ENCODE results near the gene CPLANE1.
"Not testable (repeated sequence)": the region's sequence is repeated elsewhere in the genome, so short reads cannot be mapped to it uniquely, and the experiment has no call there.

The CPLANE1 gene

DNA sequence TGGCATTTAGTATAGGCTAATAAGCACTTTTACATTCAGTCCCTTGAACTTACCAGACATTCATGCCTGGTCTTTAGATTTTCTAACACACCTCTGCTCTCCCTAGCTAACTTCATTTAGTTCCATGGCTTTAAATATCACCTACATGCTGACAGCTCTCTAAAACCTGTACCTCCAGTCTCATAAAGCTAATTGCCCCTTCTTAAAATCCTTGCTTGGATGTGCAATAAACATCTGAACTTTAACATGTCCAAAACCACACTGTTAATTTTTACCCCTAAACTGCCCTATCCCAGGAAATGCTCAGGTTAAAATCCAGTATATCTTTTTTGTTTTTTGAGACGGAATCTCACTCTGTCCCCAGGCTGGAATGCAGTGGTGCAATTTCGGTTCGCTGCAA is 139.8 kb downstream of the CPLANE1 start:
- H3K4me3 ChIP-seq (ENCODE audit: low read length): no peak overlapping the region
- H3K27me3 ChIP-seq (ENCODE audit: control insufficient read depth, insufficient read depth, low read length): no peaks in the 10 kb centered on the region
- no peak overlapping the region for H3K27ac ChIP-seq (ENCODE audit: low read depth, low read length)
- no peak overlapping the region for H3K9ac ChIP-seq (ENCODE audit: low read length)
- H3K36me3 ChIP-seq (ENCODE audit: control insufficient read depth, insufficient read depth, low read length): peaks cover 5% of the 10 kb centered on the region
- H3K4me1 ChIP-seq (ENCODE audit: control insufficient read depth, insufficient read depth, low read length): no peaks in the 10 kb centered on the region

DNA sequence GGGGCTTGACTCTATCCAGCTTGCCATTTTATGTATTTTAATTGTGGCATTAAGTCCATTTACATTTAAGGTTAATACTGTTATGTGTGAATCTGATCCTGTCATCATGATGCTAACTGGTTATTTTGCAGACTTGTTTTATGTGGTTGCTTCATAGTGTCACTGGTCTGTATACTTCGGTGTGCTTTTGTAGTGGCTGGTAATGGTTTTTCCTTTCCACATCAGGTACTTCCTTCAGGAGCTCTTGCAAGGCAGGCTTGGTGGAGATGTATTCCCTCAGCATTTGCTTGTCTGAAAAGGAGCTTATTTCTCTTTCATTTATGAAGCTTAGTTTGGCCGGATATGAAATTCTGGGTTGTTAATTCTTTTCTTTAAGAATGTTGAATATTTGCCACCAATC is 145.9 kb downstream of the CPLANE1 start:
- Histone ChIP-seq H3K27me3 (ENCODE audit: control insufficient read depth, insufficient read depth, low read length) (no peaks in the 10 kb centered on the region), H3K36me3 (ENCODE audit: control insufficient read depth, insufficient read depth, low read length) (no peaks in the 10 kb centered on the region), H3K9ac (ENCODE audit: low read length) (no peak overlapping the region), H3K4me3 (ENCODE audit: low read length) (no peak overlapping the region), H3K27ac (ENCODE audit: low read depth, low read length) (no peak overlapping the region), H3K4me1 (ENCODE audit: control insufficient read depth, insufficient read depth, low read length) (no peaks in the 10 kb centered on the region)

DNA sequence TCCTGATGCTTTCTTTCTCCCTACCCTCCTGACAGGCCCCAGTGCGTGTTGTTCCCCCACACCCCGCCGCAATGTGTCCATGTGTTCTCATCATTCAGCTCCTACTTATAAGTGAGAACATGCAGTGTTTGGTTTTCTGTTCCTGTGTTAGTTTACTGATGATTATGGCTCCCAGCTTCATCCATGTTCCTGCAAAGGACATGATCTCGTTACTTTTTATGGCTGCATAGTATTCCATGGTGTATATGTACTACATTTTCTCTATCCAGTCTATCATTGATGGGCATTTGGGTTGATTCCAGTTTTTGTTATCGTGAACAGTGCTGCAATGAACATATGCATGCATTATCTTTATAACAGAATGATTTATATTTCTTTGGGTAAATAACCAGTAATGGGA is 149.9 kb downstream of the CPLANE1 start:
- not testable (repeated sequence) for H3K36me3 ChIP-seq (ENCODE audit: control insufficient read depth, insufficient read depth, low read length); H3K27ac ChIP-seq (ENCODE audit: low read depth, low read length); H3K9ac ChIP-seq (ENCODE audit: low read length); H3K4me3 ChIP-seq (ENCODE audit: low read length); H3K27me3 ChIP-seq (ENCODE audit: control insufficient read depth, insufficient read depth, low read length); H3K4me1 ChIP-seq (ENCODE audit: control insufficient read depth, insufficient read depth, low read length)

DNA sequence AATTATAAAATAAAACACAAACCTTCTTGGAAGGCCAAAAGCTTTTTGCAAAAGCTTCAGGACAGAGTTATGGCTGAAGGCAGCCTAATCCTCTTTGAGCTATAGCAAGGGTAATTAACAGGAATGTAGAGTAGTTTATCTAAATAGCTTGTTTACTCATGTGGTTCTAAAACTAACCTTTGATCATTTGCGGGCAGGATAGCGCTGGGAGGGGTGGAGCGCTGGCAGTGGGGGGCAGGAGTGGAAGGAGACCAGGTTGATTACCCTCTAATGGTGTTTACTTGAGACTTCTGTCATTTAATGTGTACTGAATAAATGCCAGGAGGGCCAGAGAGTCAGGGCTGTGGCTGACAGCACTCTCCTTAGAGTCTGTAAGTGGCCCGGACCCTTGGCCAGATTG is 155.4 kb downstream of the CPLANE1 start:
- H3K36me3 ChIP-seq (ENCODE audit: control insufficient read depth, insufficient read depth, low read length); H3K9ac ChIP-seq (ENCODE audit: low read length); H3K27me3 ChIP-seq (ENCODE audit: control insufficient read depth, insufficient read depth, low read length); H3K4me1 ChIP-seq (ENCODE audit: control insufficient read depth, insufficient read depth, low read length); H3K4me3 ChIP-seq (ENCODE audit: low read length); H3K27ac ChIP-seq (ENCODE audit: low read depth, low read length): not testable (repeated sequence)

DNA sequence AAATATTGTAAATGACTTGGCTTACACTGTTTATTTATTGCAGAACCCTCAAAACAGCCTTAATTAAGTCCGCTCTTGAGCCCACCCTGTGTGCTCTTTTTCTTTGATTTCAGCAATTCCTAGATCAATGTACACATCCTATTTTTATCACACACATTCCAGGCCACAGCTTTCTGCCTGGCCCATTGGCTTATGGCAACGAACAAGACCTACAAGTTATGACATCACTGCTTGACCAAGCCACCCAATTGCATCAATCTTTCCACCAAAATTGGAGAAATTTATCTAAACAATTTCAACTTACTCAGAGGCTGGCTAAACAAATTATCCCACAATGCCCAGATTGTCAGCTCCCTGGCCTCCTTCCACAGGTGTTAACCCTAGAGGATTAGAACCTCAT is 158.4 kb downstream of the CPLANE1 start:
- Histone ChIP-seq H3K4me3 (ENCODE audit: low read length) (no peak overlapping the region), H3K27ac (ENCODE audit: low read depth, low read length) (no peak overlapping the region), H3K27me3 (ENCODE audit: control insufficient read depth, insufficient read depth, low read length) (no peaks in the 10 kb centered on the region), H3K36me3 (ENCODE audit: control insufficient read depth, insufficient read depth, low read length) (no peaks in the 10 kb centered on the region), H3K4me1 (ENCODE audit: control insufficient read depth, insufficient read depth, low read length) (no peaks in the 10 kb centered on the region), H3K9ac (ENCODE audit: low read length) (no peak overlapping the region)

DNA sequence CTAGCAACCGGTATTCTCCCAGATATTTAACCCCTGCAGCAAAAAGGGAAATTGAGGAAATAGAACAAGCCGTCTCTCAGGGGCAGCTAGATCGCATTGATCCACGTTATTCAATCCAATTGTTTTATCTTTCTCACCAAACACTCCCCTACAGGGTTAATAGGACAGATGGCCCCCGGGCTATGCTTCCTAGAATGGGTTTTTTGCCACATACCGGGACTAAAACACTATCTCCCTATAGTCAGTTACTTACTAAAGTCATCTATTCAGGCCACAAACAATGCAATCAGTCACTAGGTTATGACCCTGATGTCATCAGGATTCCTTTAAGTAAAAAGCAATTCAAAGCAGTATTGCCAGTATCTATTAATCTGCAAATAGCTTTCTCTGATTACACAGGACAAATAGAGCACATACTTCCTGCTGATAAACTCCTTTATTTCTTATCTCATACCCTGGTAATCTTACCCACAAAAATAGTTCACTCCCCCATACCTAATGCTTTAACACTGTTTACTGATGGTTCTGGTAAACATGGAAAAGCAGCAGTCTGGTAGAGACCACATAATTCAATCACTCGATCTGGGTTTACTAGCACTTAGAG is 159.0 kb downstream of the CPLANE1 start:
- Histone ChIP-seq H3K9ac (ENCODE audit: low read length) (no peak overlapping the region), H3K4me3 (ENCODE audit: low read length) (no peak overlapping the region), H3K36me3 (ENCODE audit: control insufficient read depth, insufficient read depth, low read length) (no peaks in the 10 kb centered on the region), H3K27ac (ENCODE audit: low read depth, low read length) (no peak overlapping the region), H3K4me1 (ENCODE audit: control insufficient read depth, insufficient read depth, low read length) (no peaks in the 10 kb centered on the region), H3K27me3 (ENCODE audit: control insufficient read depth, insufficient read depth, low read length) (no peaks in the 10 kb centered on the region)

DNA sequence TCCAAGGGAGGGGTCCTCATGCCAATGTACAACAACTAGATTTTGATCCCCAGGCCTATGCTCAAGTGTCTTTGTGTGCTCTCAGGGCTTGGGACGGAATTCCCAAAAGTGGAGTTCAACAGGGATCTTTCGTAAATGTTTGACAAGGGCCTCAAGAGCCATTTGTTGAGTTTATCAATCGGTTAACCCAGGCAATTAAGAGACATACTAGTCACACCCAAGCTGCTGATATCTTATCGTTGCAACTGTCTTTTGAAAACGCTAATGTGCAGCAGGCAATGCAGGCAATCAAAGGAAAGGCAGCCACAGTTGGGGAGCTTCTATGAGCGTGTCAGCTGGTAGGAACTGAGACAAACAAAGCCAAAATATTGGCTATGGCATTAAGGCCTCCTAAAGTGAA is 161.2 kb downstream of the CPLANE1 start:
- no peaks in the 10 kb centered on the region for H3K4me1 ChIP-seq (ENCODE audit: control insufficient read depth, insufficient read depth, low read length)
- no peak overlapping the region for H3K27ac ChIP-seq (ENCODE audit: low read depth, low read length)
- H3K9ac ChIP-seq (ENCODE audit: low read length): no peak overlapping the region

DNA sequence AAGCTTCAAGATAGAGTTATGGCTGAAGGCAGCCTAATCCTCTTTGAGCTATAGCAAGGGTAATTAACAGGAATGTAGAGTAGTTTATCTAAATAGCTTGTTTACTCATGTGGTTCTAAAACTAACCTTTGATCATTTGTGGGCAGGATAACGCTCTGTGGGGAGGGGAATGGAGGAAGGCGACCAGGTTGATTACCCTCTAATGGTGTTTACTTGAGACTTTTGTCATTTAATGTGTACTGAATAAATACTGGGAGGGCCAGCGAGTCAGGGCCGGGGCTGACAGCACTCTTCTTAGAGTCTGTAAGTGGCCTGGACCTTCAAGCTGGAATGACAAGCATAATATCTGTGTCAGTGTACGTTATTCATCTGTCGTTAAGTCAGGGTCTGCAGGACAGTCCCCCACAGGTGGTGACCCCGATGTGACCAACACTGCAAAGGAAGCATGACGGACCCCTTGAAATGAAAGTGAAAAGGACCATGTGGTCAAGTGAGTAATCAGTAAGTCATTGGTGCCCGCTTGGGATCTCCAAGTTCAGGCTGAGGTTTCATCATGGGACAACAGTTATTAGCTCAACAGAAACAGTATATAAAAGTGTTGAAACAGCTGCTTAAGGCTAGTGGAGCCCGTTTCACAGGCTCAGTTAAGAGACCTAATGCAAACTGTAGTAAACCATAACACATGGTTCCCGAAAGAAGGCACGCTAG is 162.6 kb downstream of the CPLANE1 start:
- Histone ChIP-seq H3K4me1 (ENCODE audit: control insufficient read depth, insufficient read depth, low read length) (no peaks in the 10 kb centered on the region), H3K27ac (ENCODE audit: low read depth, low read length) (no peak overlapping the region), H3K27me3 (ENCODE audit: control insufficient read depth, insufficient read depth, low read length) (no peaks in the 10 kb centered on the region), H3K9ac (ENCODE audit: low read length) (no peak overlapping the region), H3K4me3 (ENCODE audit: low read length) (no peak overlapping the region), H3K36me3 (ENCODE audit: control insufficient read depth, insufficient read depth, low read length) (no peaks in the 10 kb centered on the region)

More for the DNA sequence above, 161.2 kb downstream of the CPLANE1 start:
- Histone ChIP-seq H3K27me3 (ENCODE audit: control insufficient read depth, insufficient read depth, low read length) (no peaks in the 10 kb centered on the region), H3K4me3 (ENCODE audit: low read length) (no peak overlapping the region), H3K36me3 (ENCODE audit: control insufficient read depth, insufficient read depth, low read length) (no peaks in the 10 kb centered on the region)

DNA sequence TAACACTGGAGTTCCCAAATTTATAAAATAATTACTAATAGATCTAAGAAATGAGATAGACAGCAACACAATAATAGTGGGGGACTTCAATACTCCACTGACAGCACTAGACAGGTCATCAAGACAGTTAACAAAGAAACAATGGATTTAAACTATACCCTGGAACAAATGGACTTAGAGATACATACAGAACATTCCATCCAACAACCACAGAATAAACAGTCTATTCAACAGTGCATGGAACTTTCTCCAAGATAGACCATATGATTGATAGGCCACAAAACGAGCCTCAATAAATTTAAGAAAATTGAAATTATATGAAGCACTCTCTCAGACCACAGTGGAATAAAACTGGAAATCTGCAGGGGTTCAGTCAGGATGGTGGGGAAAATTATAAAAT is 163.2 kb downstream of the CPLANE1 start:
- H3K4me3 ChIP-seq (ENCODE audit: low read length); H3K36me3 ChIP-seq (ENCODE audit: control insufficient read depth, insufficient read depth, low read length); H3K27ac ChIP-seq (ENCODE audit: low read depth, low read length); H3K4me1 ChIP-seq (ENCODE audit: control insufficient read depth, insufficient read depth, low read length); H3K9ac ChIP-seq (ENCODE audit: low read length); H3K27me3 ChIP-seq (ENCODE audit: control insufficient read depth, insufficient read depth, low read length): not testable (repeated sequence)

DNA sequence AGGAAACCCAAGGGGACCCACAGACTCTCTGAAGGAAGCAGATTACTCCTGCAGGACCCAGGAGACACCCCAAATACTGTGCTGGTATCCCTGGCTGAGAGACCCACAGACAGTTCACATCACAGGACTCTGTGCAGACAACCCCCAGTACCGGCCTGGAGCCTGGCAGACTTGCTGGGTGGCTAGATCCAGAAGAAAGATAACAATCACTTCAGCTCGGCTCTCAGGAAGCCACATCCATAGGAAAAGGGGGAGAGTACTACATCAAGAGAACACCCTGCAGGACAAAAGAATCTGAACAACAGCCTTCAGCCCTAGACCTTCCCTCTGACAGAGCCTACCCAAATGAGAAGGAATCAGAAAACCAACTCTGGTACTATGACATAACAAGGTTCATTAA is 166.2 kb downstream of the CPLANE1 start:
- H3K9ac ChIP-seq (ENCODE audit: low read length); H3K27me3 ChIP-seq (ENCODE audit: control insufficient read depth, insufficient read depth, low read length); H3K4me1 ChIP-seq (ENCODE audit: control insufficient read depth, insufficient read depth, low read length); H3K36me3 ChIP-seq (ENCODE audit: control insufficient read depth, insufficient read depth, low read length); H3K4me3 ChIP-seq (ENCODE audit: low read length); H3K27ac ChIP-seq (ENCODE audit: low read depth, low read length): not testable (repeated sequence)

DNA sequence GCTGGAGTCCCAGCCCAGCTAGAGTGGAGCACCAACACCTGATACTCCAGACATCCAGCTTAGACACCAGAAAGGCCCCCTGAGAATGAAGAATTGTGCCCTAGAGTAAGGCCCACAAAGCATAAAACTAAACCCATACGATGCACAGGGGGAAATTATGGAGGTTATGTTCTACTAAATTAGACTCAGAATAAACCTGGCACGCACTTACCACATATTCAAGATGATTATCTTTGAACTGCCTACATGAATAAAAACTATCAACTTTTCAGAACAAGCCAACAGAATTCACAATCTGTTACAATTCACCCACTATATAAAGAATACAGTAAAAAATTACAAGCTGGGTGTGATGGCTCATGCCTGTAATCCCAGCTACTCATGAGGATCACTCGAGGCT is 168.5 kb downstream of the CPLANE1 start:
- Histone ChIP-seq H3K4me3 (ENCODE audit: low read length) (no peak overlapping the region), H3K36me3 (ENCODE audit: control insufficient read depth, insufficient read depth, low read length) (no peaks in the 10 kb centered on the region), H3K27ac (ENCODE audit: low read depth, low read length) (no peak overlapping the region), H3K27me3 (ENCODE audit: control insufficient read depth, insufficient read depth, low read length) (no peaks in the 10 kb centered on the region), H3K4me1 (ENCODE audit: control insufficient read depth, insufficient read depth, low read length) (no peaks in the 10 kb centered on the region), H3K9ac (ENCODE audit: low read length) (no peak overlapping the region)

DNA sequence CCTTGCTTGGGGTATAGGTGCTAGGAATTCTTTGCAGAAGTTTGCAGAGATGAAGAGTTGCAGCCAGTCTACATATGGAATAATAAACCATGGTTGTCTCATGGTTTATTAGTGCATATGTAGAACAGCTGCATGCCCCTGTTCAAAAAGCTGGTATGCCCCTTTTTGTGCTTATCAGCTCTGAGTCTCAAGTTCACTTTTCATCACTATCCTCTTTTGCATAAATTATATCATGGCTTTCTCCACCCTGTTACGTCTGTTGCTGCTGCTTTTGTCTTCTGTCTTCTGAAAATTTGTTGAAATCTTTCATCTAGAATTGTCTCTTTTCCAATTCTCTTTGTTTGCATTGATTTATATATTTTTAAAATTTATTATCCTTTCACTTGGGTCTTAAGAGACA is 172.0 kb downstream of the CPLANE1 start:
- no peak overlapping the region for H3K27ac ChIP-seq (ENCODE audit: low read depth, low read length)
- no peak overlapping the region for H3K4me3 ChIP-seq (ENCODE audit: low read length)
- no peaks in the 10 kb centered on the region for H3K4me1 ChIP-seq (ENCODE audit: control insufficient read depth, insufficient read depth, low read length)
- H3K27me3 ChIP-seq (ENCODE audit: control insufficient read depth, insufficient read depth, low read length): no peaks in the 10 kb centered on the region
- H3K36me3 ChIP-seq (ENCODE audit: control insufficient read depth, insufficient read depth, low read length): no peaks in the 10 kb centered on the region
- no peak overlapping the region for H3K9ac ChIP-seq (ENCODE audit: low read length)

DNA sequence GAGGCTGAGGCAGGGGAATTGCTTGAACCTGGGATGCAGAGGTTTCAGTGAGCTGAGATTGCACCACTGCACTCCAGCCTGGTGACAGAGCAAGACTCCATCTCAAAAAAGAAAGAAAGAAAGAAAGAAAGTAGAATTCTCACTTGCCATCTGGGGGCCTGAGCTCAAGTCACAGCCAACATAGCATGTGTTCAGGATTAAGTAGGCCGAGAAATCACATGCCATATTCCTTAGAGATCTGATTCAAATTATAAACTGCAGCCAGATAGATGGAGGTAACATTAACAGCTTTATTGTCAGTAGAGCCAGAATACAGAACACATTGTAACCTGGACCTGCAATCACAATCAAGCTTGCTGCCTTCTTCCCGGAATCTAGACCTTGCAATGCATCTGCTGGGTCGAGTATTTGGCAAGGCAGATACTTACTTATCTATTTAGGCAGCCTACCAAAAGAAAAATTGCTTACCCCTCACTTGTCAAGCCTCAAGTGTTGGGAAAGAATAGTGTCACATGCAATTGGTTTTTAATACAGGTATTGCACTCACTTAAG is 173.7 kb downstream of the CPLANE1 start:
- no peak overlapping the region for H3K9ac ChIP-seq (ENCODE audit: low read length)
- no peaks in the 10 kb centered on the region for H3K27me3 ChIP-seq (ENCODE audit: control insufficient read depth, insufficient read depth, low read length)
- no peaks in the 10 kb centered on the region for H3K36me3 ChIP-seq (ENCODE audit: control insufficient read depth, insufficient read depth, low read length)
- H3K4me1 ChIP-seq (ENCODE audit: control insufficient read depth, insufficient read depth, low read length): no peaks in the 10 kb centered on the region
- no peak overlapping the region for H3K27ac ChIP-seq (ENCODE audit: low read depth, low read length)
- H3K4me3 ChIP-seq (ENCODE audit: low read length): no peak overlapping the region

All from rectal smooth muscle tissue (tissue), 1 donor.